GM21737 (cell line): ENCODE data around the gene ERMN.
"Not testable (repeated sequence)": the region's sequence is repeated elsewhere in the genome, so short reads cannot be mapped to it uniquely, and the experiment has no call there.

Source experiments
- ATAC-seq: cut with Tn5 transposase; IDR thresholded peaks from one replicate; pipeline ENCODE4 v1.9.1; 2021; ENCODE audit warnings: mild to moderate bottlenecking, moderate library complexity; ENCODE audit not compliant: unreplicated experiment

The ERMN gene

DNA sequence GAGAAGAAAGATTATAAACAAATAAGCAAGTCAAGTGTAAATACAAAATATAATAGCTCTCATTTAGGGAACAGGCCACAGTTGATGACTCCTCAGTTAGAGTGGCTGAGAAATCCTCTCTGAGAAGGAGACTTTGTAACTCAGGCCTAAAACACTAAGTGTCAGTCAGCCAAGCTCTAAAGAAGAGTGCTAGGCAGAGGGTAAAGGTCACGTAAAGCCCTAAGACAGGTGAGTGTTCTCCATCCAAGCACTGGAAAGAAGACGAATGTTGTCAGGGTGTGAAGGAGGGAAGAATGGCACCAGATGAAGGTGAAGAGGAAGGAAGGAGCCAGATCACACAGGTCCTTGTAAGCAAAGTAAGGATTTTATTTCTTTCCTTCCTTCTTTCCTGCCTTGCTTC is 24.3 kb downstream of the ERMN start:
- no peak for ATAC-seq

DNA sequence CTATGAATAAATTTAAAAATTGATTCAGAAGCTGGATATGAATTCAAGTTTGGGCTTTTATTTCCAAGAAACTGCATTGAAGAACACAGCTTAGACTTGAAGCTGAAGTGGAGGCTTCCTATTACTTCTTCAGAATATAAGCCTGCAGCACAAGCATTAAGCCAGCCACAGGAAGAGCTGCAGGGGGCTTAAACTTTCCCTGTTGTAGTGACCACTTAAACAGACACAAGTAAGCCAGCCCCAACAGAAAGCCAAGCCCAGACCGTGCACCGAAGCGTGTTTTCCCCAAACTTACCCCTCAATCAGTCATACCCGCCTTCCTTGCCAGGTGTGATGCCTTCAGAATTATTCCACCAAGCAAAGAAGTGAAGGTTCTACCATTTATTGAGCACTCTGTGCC is 28.7 kb downstream of the ERMN start:
- no peak for ATAC-seq

DNA sequence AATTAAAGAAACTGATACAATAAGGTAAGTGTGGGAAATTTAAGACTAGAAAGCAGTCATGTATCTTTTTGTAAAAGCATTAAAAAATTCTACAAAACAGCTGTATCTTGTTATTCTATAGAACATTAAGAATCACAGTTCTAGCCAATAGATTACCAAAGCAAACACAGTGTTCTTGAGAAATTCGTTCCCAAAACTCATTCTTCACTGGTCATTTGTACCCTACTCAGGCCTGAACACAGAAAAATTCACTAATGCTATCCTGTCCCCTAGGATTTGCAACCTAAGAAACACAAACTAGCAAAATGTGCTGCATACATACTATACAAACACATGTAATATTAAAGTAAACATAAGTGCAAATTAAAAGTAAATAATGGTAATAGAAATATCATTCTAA is 29.1 kb downstream of the ERMN start:
- no peak for ATAC-seq

DNA sequence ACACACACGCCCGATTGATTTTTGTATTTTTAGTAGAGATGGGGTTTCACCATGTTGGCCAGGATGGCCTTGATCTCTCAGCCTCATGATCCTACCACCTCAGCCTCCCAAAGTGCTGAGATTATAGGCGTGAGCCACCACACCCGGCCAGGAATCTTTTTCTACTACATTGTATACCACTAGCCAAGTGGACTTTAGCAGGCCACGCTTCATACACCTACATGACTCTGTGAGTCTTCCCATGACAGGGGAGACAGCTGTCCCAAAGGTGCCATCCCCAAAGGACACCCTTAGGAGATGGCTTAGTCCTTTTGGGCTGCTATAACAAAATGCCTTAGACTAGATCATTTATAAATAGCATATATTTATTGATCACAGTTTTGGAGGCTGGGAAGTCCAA is 32.8 kb downstream of the ERMN start:
- no peak for ATAC-seq

DNA sequence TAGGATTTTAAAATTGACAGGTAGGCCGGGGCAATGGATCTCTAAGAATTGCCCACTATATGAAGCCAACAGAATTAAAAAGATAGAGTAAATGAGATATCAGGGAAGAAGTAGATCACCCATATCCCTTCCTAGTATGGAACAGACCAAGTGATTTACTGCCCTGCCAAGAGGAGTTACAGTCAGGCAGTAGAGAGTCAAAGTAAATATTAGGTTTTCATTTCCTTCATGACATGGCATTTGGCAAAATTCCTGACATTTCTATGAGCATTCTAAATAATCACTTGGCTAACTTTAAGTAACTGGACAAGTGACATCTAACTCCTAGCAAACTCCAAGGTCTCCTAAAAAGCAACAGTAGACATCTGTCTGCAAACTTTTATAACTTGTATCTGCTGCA is 34.6 kb downstream of the ERMN start:
- no peak for ATAC-seq

DNA sequence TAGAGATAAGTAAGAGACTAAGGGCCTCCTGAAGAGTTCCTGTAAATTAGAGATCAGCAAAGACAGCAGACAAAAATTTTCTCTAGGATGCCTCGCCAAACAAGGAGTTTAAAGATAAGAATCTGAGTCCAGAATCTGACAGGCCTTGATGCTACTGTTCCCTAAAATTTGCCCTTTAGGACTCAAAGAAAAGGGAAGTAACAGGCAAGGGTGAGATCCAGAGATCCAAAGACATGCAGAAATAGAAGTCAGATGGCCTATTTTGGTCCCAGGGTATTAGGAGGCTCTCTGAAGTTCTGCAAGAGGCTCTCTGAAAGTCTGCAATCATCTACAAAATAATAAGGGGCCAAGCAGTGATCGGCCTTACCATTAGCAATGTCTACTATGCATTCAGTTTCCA is 35.1 kb downstream of the ERMN start:
- no peak for ATAC-seq

DNA sequence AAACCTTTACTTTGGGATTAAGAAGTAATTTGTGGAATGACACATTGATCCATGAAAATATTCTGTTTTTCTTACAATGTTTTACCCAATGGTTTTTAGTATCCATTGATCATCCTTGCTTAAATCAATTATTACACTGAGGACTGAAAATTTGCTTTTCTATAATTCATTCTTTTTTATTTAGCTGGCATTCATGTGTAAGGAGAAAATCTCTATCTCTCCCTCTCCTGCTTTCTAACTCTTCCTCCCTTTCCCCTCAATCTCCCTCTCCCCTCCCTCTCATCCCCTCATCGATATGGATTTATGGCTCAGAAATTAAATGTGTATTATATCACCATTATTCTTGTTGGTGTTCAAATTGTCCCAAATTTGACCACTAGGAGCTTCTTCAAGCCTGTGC is 38.5 kb downstream of the ERMN start:
- no peak for ATAC-seq

DNA sequence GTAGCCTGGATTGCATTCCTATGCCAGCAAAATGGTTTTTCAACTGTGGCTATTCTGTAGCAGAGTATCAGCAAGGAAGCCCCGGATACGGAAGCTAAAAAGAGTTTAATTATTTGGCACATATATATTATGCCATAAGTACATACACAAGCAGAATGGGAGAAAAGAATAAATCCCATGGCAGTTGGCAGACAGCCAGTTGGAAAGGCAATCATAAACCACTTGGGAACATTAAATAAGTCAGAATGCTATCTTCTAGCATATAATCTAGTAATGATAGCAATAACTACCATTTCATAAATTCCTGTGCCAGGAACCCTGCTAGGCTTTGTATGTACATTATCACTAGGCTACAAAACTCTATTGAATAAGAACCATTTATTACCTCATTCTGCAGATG is 42.2 kb downstream of the ERMN start:
- no peak for ATAC-seq

DNA sequence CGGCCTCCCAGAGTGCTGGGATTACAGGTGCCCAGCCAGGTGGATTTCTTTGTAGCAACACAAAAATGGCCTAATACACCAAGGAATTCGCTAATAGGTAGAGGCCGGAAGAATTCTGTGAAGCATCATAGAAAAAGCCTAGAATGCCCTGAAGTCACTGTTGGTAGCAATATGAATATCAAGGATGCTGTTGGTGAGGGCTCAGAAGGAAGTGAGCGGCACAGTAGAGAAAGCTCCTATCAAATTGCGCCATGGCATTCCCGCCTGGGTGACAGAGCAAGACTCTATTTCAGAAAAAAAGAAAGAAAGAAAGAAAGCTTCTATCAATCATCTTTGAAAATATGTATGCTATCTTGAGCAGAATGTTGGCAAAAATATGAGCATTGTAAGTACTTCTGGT is 44.3 kb downstream of the ERMN start:
- ATAC-seq: no peak

DNA sequence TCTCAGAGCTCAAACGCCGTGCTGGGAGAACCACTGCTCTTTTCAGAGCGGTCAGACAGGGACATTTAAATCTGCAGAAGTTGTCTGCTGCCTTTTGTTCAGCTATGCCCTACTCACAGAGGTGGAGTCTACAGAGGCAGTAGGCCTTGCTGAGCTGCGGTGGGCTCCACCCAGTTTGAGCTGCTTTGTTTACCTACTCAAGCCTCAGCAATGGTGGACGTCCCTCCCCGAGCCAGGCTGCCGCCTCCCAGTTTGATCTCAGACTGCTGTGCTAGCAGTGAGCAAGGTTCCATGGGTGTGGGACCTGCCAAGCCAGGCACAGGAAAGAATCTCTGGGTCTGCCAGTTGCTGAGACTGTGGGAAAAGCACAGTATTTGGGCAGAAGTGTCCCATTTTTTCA is 46.3 kb downstream of the ERMN start:
- ATAC-seq: not testable (repeated sequence)

DNA sequence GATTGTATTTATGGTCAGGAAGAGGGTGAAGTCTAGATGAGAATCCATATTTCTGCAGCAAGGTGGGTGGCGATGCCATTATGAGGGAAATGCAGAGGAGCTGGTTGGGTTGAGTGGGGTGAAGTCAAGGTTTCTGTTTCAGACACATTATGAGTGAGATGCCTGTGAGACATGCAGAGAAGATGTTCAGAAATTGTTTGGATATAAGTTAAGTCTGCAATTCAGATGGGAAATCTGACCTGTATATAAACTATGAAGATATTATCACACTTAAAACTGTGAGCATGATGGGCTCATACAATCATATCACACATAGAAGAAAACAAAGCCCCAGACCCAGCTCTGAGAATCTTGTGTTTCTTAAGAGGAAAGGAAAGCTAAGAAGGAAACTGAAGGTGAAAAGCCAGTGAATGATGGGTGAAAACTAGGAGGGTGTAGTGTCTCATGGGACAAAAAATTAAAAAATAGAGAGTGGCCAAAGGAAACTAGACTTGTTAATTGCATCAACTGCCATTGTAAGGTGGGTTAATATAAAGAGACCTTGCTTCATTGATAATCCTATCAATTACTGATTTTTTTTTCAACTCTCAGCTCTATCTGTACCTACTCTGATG is 53.9 kb downstream of the ERMN start:
- no peak for ATAC-seq

DNA sequence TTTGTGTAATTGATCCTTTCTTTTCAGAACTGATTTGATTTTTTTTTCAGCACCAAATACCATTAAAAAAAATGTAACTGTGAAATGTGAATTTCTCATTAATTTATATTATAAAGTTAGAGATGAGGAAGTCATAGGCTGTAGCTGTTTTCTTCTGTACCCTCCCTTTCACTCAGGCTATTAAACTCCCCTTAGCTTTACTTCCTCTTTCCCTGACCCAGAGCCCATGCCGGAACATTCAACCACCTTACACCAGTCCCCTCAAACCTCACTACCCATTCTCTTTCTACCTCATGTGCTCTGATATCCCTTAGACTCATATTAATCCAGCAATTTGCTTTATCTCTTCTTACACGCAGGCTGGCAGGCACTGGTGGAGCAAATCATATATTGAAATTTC is 55.7 kb downstream of the ERMN start:
- no peak for ATAC-seq

DNA sequence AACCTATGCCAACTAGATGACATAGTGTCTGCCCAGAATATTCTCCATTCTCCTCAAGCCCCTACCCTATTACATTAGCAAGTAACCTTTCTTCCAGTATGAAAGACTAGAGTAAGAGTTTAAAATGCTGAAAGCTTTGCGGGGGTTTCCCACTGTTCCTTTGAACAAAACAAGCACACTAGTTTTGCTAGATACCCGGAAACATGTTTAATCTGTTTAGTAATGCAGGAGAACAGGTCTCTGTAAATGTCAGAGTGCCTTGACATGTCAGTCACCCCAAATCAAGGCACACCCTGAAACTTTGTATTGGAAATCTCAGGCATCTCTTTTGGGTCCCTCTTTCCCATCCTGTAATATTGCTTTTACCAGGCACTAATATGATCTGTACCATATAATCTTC is 56.6 kb downstream of the ERMN start:
- ATAC-seq: no peak
